Hematopoietic multipotent progenitor cell treated with erythropoietin and hydrocortisone succinate and interleukin-3 and kit ligand, for 15 days (in vitro differentiated cells): ENCODE results near the gene DLEC1.
"Not testable (repeated sequence)": the region's sequence is repeated elsewhere in the genome, so short reads cannot be mapped to it uniquely, and the experiment has no call there.

Experiments used
- DNase-seq: peaks from one replicate; pipeline ENCODE4 v3.0.0-alpha.2; 2015; ENCODE audit warnings: low spot score

DLEC1 gene

GRCh38 chr3:38157117-38157516 lies 118.1 kb downstream of the DLEC1 start:
- no peak for DNase-seq

- no peak for DNase-seq
These were observed 118.6 kb downstream of the DLEC1 start for GRCh38 chr3:38157595-38157994.

GRCh38 chr3:38158472-38158871 lies 119.5 kb downstream of the DLEC1 start:
- no peak for DNase-seq

GRCh38 chr3:38160704-38161103 lies 121.7 kb downstream of the DLEC1 start:
- not testable (repeated sequence) for DNase-seq

- DNase-seq = peak; percentile 47
These were observed 124.3 kb downstream of the DLEC1 start for GRCh38 chr3:38163117-38163840.

GRCh38 chr3:38163841-38164642 lies 125.0 kb downstream of the DLEC1 start:
- no peak for DNase-seq

- no peak for DNase-seq
These were observed 125.6 kb downstream of the DLEC1 start for GRCh38 chr3:38164643-38164951.

- DNase-seq = peak; percentile 100
These were observed 126.1 kb downstream of the DLEC1 start, which contains the start of gene OXSR1 for GRCh38 chr3:38164952-38165721. TSS of gene OXSR1 (plus strand) at chr3:38165537. CDS start at chr3:38165877, 340 bp downstream.

- peak; percentile 42 for DNase-seq
These were observed 126.8 kb downstream of the DLEC1 start for GRCh38 chr3:38165722-38166387.

GRCh38 chr3:38167591-38167990 lies 128.6 kb downstream of the DLEC1 start:
- DNase-seq = no peak

GRCh38 chr3:38168151-38169026 lies 129.4 kb downstream of the DLEC1 start:
- DNase-seq = no peak

- no peak for DNase-seq
These were observed 130.0 kb downstream of the DLEC1 start for GRCh38 chr3:38169027-38169317.

GRCh38 chr3:38170722-38171121 lies 131.7 kb downstream of the DLEC1 start:
- no peak for DNase-seq

GRCh38 chr3:38171622-38172021 lies 132.6 kb downstream of the DLEC1 start:
- no peak for DNase-seq
